GM21737 (cell line): Measurements from ENCODE around the gene UBXN6.
A peak's percentile ranks its signal among the peaks of the same experiment; 100 is the strongest.

Source experiments
- ATAC-seq: cut with Tn5 transposase; IDR thresholded peaks from one replicate; pipeline ENCODE4 v1.9.1; 2021; ENCODE audit warnings: mild to moderate bottlenecking, moderate library complexity; ENCODE audit not compliant: unreplicated experiment

Gene UBXN6, protein sequence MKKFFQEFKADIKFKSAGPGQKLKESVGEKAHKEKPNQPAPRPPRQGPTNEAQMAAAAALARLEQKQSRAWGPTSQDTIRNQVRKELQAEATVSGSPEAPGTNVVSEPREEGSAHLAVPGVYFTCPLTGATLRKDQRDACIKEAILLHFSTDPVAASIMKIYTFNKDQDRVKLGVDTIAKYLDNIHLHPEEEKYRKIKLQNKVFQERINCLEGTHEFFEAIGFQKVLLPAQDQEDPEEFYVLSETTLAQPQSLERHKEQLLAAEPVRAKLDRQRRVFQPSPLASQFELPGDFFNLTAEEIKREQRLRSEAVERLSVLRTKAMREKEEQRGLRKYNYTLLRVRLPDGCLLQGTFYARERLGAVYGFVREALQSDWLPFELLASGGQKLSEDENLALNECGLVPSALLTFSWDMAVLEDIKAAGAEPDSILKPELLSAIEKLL

GRCh38 chr19:4457654-4458395, at the start of gene UBXN6:
Gene UBXN6 (minus strand): TSS chr19:4457794. CDS start chr19:4457697, 97 bp downstream.
- peak; percentile 81 for ATAC-seq

- ATAC-seq: no peak
These were observed 49.5 kb upstream of the UBXN6 start for GRCh38 chr19:4507150-4507452.

GRCh38 chr19:4506449-4507149, 49.0 kb upstream of the UBXN6 start:
- no peak for ATAC-seq

GRCh38 chr19:4505570-4506448, 48.2 kb upstream of the UBXN6 start:
- ATAC-seq: no peak

DNA sequence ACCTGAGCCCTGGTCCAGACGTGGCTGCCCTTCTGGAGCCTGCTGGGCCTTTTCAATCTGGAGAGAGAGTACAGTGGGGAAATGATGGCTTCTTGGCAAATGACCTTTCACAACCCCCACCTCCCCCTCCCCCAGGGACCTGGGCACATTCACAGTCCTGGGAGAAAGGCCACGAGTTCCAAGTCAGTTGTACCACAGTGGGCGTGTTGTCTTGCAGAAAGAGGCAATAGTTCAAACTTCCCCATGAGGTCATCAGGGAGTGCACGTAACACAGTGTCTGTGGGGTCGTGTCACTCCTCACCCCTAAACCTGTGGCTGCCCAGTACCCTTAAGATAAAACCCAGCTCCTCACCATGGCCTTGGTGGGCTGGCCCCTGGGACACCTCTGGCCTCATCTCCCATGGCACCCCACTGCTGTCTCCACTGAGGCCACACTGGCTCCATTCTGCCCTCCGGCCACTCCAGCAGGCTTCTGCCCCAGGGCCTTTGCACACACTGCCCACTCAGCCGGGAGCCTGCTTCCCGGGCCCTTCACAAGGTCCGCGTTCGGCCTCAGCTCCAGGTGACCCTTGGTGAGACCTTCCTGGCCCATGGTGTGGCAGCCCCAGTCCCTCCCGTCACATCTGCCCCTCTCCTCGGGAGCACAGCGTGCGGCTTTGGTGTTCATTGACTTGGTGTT, 47.4 kb upstream of the UBXN6 start:
- no peak for ATAC-seq

DNA sequence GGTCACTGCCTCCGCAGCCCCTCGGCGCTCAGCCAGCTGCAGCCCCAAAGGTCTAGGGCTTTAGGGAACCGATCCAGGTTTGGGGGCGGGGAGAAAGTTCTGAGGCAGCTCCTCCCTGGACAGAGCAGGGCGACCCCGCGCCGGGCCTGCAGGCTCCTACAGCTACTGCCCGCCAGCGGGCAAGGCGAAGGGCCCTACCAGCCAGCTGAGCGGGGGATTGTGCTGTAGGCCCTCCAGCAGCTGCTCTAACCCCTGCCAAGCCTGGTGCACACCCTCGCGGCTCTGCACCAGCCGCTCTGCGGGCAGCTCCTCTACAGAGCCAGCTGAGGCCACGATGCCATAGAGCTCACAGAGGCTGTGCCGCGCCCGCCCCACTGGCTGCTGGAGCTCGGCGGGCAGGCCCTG, 46.7 kb upstream of the UBXN6 start:
- ATAC-seq: no peak

- no peak for ATAC-seq
These were observed 46.2 kb upstream of the UBXN6 start for GRCh38 chr19:4503825-4504170.

DNA sequence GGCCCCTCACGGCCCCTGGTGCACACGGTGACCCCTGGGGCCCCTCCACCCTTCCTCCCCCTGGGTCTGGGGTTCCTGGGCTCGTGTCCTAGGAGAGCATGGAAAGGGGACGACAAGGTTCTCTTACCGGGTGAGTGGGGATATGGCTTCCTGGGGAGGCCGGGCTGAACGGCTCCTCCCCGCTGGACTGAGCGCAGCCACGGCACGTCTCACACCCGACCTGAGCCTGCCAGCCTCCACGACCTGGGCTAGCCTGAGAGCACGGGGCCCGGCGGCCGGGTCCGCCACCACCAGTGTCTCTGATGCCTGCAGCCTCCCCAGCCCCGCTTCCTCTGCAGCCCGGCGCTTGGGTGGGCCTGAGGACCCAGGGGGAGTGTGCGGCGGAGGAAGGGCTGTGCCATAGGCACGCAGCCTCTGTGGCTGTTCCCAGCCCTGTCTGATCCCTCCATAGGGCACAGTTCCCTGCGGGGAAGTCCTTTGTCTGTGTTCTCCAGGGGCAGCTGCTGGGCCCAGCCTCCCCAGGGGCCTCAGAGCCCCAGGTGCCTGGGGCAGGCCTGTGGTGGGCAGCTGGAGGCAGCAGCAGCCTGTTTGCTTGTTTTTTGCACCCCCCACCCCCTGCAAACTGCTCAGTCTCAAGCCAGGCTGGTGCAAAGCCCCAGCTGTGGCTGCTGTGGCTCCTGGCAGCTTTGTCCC, 45.7 kb upstream of the UBXN6 start:
- ATAC-seq: no peak

- no peak for ATAC-seq
These were observed 44.9 kb upstream of the UBXN6 start for GRCh38 chr19:4502282-4503131.

DNA sequence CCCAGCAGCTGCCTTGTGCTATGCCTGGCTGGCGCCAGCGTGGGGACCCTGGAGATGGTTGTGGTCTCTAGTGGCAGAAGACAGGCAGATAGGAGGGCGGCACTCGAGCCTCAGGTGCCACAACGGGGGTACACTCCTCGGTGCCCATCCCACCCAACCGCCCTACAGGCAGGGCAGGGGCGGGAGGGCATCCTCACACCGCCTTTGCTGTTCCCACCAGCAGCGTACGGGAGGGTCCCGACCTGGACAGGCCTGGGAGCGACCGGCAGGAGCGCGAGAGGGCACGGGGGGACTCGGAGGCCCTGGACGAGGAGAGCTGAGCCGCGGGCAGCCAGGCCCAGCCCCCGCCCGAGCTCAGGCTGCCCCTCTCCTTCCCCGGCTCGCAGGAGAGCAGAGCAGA, 44.1 kb upstream of the UBXN6 start:
- no peak for ATAC-seq

GRCh38 chr19:4500841-4501591, 43.4 kb upstream of the UBXN6 start:
- no peak for ATAC-seq

GRCh38 chr19:4499855-4500254, 42.3 kb upstream of the UBXN6 start:
- ATAC-seq: no peak

DNA sequence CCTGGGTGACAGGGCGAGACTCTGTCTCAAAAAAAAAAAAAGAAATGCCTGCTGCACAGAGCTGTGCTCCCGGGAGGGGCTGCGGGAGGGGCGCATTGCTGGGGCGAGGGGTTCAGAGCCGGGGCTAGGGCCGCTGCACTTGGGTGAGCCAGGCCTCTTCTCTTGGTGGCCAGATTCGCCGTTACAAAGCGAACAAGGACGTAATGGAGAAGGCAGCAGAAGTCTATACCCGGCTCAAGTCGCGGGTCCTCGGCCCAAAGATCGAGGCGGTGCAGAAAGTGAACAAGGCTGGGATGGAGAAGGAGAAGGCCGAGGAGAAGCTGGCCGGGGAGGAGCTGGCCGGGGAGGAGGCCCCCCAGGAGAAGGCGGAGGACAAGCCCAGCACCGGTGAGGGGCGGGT, 41.7 kb upstream of the UBXN6 start:
- no peak for ATAC-seq

- no peak for ATAC-seq
These were observed 41.1 kb upstream of the UBXN6 start for GRCh38 chr19:4498694-4499093.

DNA sequence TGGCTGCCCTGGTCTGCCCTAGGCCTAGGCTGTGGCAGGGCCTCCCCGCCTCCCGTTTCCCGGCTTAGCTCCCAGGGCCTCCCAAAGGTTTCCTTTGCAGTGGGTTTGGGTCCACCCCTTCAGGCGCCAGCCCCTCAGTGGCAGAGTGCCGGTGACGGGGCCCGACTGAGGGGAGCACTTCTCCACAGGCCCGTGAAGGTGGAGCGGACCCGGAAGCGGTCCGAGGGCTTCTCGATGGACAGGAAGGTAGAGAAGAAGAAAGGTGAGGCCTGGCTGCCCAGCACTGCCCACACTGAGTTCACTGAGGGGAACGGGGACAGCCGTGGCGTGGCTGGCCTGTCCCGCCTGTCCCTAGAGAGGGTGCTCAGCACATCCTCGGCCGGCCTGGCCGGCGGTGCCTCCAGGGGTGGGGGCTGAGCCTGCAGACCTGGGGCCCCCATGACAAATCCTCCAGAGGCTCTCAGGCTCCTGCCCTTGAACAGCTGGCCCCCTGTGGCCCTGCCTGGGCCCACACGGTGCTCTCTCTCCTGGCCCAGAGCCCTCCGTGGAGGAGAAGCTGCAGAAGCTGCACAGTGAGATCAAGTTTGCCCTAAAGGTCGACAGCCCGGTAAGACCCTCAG, 40.3 kb upstream of the UBXN6 start:
- no peak for ATAC-seq

DNA sequence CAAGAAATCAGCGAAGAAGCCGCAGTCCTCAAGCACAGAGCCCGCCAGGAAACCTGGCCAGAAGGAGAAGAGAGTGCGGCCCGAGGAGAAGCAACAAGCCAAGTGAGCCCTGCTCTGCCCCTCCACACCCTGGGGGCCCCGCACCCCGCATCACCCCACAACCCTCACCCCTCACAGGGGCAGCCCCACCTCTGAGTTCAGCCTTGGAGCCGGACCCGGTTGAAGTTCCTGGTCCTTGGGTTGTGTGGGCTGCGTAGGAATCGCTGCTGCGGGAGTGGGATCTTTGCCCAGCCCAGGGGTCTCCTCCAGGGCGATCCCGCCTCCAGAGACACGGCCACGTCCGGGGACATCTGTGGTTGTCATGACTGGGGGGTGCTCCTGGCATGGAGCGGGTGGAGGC, 38.7 kb upstream of the UBXN6 start:
- ATAC-seq: no peak

- no peak for ATAC-seq
These were observed 37.9 kb upstream of the UBXN6 start for GRCh38 chr19:4495471-4495870.

DNA sequence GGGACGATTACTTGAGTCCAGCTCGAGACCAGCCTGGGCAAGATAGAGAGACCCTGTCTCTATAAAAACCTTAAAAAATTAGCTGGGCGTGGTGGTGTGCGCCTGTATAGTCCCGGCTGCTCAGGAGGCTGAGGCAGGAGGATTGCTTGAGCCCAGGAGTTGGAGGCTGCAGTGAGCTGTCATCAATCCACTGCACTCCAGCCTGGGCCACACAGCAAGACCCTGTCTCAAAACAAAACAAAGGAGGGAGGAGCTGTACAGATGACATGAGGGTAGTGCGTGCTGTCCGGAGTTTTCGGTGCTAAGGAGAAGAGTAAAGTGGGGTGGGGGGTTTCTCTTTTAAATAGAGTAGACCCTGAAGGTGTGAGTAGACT, 37.1 kb upstream of the UBXN6 start:
- no peak for ATAC-seq
